Psoas muscle (tissue), 8 donors: Measurements from ENCODE around the gene GLDC. TPM values are rescaled to one million over a fixed set of nuclear protein-coding genes. Genes with fewer than 3 reads are reported as not detected.
"Not testable (repeated sequence)": the region's sequence is repeated elsewhere in the genome, so short reads cannot be mapped to it uniquely, and the experiment has no call there.

Experiments used
- ATAC-seq, 4 donors: fragments of 200-7000 bp; cut with Tn5 transposase; one replicate each; pipeline ENCODE4 v1.9.1; 2020; ENCODE audit warnings: moderate library complexity in 3 of 4, mild to moderate bottlenecking in 2 of 4
- DNase-seq, 2 donors: peaks; one replicate each; pipeline ENCODE4 v3.0.0-alpha.2; 2020
- H3K27ac ChIP-seq: fragments of 200-600 bp; one replicate; pipeline ENCODE4 v1.8.0; 2022
- H3K27me3 ChIP-seq, 3 donors: fragments of 200-600 bp in 1 of 3; one replicate each; pipeline versions ENCODE4 v1.6.1 to v1.8.0; 2013 to 2022; ENCODE audit warnings: low read length in 2 of 3, mild to moderate bottlenecking in 2 of 3, moderate library complexity in 1 of 3; ENCODE audit not compliant: insufficient read depth in 3 of 3
- H3K36me3 ChIP-seq, 2 donors: fragments of 200-600 bp in 1 of 2; one replicate each; pipeline versions ENCODE4 v1.6.1 to v1.8.0; 2013 to 2022; ENCODE audit warnings: low read depth in 1 of 2, mild to moderate bottlenecking in 1 of 2, moderate library complexity in 1 of 2; ENCODE audit not compliant: insufficient read depth in 1 of 2
- H3K4me1 ChIP-seq: fragments of 200-600 bp; one replicate; pipeline ENCODE4 v1.8.0; 2022
- H3K4me3 ChIP-seq: fragments of 200-600 bp; one replicate; pipeline ENCODE4 v1.8.0; 2022; ENCODE audit warnings: mild to moderate bottlenecking
- H3K9me3 ChIP-seq: fragments of 200-600 bp; one replicate; pipeline ENCODE4 v1.8.0; 2022
- WGBS, 3 donors: extraction: QIAGEN DNeasy Blood & Tissue Kit; methylation state at CpG; one replicate each; pipeline versions ENCODE4 v1.1.6 to v1.1.7; 2013; 5-methylcytosine and 5-hydroxymethylcytosine counted together
- intact Hi-C, 2 donors: fragments of 100-400 bp; cut with DNase I; formaldehyde crosslinking; loops; one replicate each; pipeline versions ENCODE4 v1.11.0 to v1.14.2; 2022
- polyA plus RNA-seq, 3 donors: library from polyadenylated mRNA; stranded (reverse); fragments of 200-250 nt; gene quantifications; one replicate each; pipeline ENCODE4 v1.2.3, GENCODE V29; 2013
- total RNA-seq, 4 donors: library from RNA; stranded (reverse); fragmentation: NEBNext Ultra II Directional in 2 of 4; extraction: Animal tissue kit (Norgen Biotek cat#: 25700) in 2 of 4; gene quantifications; one replicate each; pipeline versions ENCODE4 v1.2.1 to v1.2.4, GENCODE V29; 2021 to 2023
- TF ChIP-seq, protein P1 (sequence below): fragments of 200-600 bp; IDR thresholded peaks from one replicate; pipeline ENCODE4 v1.8.0; 2022; ENCODE audit warnings: antibody characterized with exemption
- donor health status: healthy with polysubstance abuse.
- donor health status: DM: no; HTN: no; CAD: no; lungs with moderate emphysema.
- donor health status: Bipolar disorder and iron deficiency.
- donor health status: healthy.
- donor health status: DM: yes; HTN: yes; CAD: no.
- donor health status: DM: no; HTN: no; CAD: no.
- donor health status: DM: no; HTN: no; CAD: no.
- donor health status: DM: yes; HTN: yes; CAD: no.

The GLDC gene
- total and polyA plus RNA-seq, 7 donors = 0.30 to 2.3 (median 1.3) TPM

DNA sequence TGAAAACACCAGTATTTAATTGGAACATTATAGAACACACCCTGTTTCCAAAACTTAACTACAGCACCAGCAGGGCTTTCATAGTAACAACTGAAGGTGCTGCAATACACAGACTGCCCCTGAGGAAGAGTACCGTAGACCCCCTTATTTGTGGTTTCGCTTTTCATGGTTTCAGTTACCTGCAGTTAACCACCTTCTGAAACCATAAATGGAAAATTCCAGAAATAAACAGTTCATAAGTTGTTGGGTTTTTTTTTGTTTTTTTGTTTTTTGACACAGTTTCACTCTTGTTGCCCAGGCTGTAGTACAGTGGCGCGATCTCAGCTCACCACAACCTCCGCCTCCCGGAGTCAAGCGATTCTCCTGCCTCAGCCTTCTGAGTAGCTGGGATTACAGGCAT lies 9.5 kb upstream of the GLDC start:
- no peaks in the 10 kb centered on the region for H3K27me3 ChIP-seq
- H3K4me3 ChIP-seq = no peak overlapping the region
- DNase-seq (no peak), ATAC-seq (no peak)
- no peak overlapping the region for H3K27ac ChIP-seq
- WGBS, 3 donors = 92 to 95% (median 94%) methylated on average over 7 of the region's 7 CpGs
- TF ChIP-seq, protein P1, sequence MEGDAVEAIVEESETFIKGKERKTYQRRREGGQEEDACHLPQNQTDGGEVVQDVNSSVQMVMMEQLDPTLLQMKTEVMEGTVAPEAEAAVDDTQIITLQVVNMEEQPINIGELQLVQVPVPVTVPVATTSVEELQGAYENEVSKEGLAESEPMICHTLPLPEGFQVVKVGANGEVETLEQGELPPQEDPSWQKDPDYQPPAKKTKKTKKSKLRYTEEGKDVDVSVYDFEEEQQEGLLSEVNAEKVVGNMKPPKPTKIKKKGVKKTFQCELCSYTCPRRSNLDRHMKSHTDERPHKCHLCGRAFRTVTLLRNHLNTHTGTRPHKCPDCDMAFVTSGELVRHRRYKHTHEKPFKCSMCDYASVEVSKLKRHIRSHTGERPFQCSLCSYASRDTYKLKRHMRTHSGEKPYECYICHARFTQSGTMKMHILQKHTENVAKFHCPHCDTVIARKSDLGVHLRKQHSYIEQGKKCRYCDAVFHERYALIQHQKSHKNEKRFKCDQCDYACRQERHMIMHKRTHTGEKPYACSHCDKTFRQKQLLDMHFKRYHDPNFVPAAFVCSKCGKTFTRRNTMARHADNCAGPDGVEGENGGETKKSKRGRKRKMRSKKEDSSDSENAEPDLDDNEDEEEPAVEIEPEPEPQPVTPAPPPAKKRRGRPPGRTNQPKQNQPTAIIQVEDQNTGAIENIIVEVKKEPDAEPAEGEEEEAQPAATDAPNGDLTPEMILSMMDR = no peak
- no peaks in the 10 kb centered on the region for H3K9me3 ChIP-seq
- H3K36me3 ChIP-seq = no peaks in the 10 kb centered on the region
- no peaks in the 10 kb centered on the region for H3K4me1 ChIP-seq
- intact Hi-C loops = no loop called here

DNA sequence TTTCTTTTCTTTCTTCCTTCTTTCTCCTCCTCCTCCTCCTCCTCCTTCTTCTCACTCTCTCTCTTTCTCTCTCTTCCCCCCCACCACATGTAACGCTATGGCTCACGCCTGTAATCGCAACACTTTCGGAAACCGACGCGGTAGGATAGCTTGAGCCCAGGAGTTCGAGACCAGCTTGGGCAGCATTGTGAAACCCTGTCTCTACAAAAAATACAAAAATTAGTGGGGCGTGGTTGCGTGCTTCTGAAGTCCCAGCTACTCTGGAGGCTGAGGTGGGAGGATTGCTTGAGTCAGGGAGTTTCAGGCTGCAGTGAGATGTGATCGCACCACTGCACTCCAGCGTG lies 736 bp upstream of the GLDC start:
- Histone ChIP-seq H3K27ac (no peak overlapping the region), H3K4me3 (peak overlapping the region; percentile 64), H3K9me3 (no peaks in the 10 kb centered on the region), H3K4me1 (peaks cover 7% of the 10 kb centered on the region), H3K27me3 (peaks cover 0 to 31% (median 3%) of the 10 kb centered on the region in 3 donors), H3K36me3 (no peaks in the 10 kb centered on the region)
- TF ChIP-seq, protein P1 = no peak
- whole genome bisulfite sequencing, 3 donors = 24 to 34% (median 28%) methylated on average over 12 of the region's 12 CpGs
- peak in 2 of 4 donors; percentile 32 to 36 for ATAC-seq
- intact Hi-C loops = no loop called here
- no peak for DNase-seq

DNA sequence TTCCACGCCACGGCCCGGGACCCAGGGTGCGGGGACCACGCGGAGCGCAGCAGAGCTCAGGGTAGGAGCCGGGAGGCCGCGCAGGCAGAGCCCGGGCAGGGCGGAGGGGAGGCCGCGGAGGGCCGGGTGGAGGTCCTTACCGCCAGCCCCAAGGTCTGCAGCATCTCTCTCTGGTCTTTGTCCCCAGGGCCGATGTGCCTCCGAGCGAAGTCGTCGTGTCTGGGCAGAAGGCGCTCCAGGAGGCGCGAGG lies 499 bp downstream of the GLDC start:
- DNase-seq, H3K27ac ChIP-seq, intact Hi-C loops, H3K9me3 ChIP-seq, H3K36me3 ChIP-seq, H3K4me1 ChIP-seq: not testable (repeated sequence)
- H3K4me3 ChIP-seq = peak overlapping the region; percentile 64
- peak in 3 of 4 donors; percentile 12 to 52 (median 17) for ATAC-seq
- peaks cover 0 to 31% (median 3%) of the 10 kb centered on the region in 3 donors for H3K27me3 ChIP-seq
- 2 to 3% (median 2%) methylated on average over 11 to 24 of the region's 24 CpGs for WGBS, 3 donors

DNA sequence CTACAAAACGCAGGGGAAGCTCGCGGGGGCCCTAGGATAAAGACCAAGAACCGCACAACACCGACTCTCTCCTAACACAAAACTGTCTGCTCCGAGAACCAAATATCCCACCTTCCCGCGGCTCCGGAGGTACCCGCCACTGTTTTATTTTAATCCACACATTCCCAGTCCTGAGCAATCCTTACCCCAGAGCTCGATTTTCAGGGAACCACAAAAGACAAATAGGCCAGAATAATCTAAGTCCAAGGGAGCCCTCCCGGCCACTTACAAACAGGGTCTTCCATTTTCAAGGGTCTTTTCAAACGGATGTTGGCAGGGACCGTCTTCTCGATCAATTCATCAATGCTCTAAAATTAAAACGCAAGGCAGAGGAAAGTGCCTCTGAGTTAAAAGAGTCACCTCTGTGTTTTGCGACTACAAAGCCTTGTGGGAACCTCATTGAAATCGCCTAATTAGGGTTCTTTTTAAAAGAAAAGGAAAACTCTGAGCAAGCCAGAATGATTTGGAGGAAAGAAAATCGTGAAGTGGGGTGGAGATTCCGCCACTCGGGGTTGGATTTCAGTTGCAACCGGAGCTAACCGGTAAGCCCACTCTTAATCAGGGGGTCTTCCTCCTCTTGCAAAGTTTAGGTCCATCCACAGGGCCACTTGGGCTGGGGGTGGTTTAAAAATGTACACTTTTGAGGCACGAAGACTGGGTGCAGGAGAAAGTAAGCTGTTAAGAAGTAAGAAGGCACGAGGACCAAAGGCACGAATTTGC lies 1.0 kb downstream of the GLDC start:
- intact Hi-C loops = no loop called here
- no peaks in the 10 kb centered on the region for H3K9me3 ChIP-seq
- WGBS, 3 donors = 17 to 36% (median 27%) methylated on average over 26 of the region's 26 CpGs
- peaks cover 10% of the 10 kb centered on the region for H3K4me1 ChIP-seq
- ATAC-seq (no peak), DNase-seq (no peak)
- TF ChIP-seq, protein P1 = no peak
- peak overlapping the region; percentile 64 for H3K4me3 ChIP-seq
- no peak overlapping the region for H3K27ac ChIP-seq
- peaks cover 0 to 31% (median 3%) of the 10 kb centered on the region in 3 donors for H3K27me3 ChIP-seq
- no peaks in the 10 kb centered on the region for H3K36me3 ChIP-seq

DNA sequence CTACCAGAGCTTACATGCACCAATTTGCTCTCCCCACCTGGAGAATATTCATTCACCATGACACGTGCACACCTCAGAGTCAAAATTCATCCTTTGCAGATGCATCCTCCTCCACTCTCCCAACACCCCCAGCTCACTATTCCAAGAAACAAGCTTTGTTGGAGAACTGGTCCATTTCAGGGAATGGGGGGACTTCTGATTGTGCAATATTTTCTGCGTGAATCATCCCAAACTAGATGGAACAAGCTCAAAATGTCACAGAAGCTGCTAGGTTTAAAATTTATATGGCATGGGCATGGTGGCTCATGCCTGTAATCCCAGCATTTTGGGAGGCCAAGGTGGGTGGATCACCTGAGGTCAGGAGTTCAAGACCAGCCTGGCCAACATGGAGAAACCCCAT lies 3.6 kb downstream of the GLDC start:
- 71 to 85% (median 72%) methylated on average over 2 of the region's 2 CpGs for WGBS, 3 donors
- Histone ChIP-seq H3K4me3 (no peak overlapping the region), H3K27ac (no peak overlapping the region), H3K27me3 (peaks cover 0 to 30% (median 3%) of the 10 kb centered on the region in 3 donors), H3K9me3 (no peaks in the 10 kb centered on the region), H3K36me3 (no peaks in the 10 kb centered on the region), H3K4me1 (peaks cover 10% of the 10 kb centered on the region)
- no peak for DNase-seq
- intact Hi-C loops = no loop called here
- ATAC-seq = no peak
- TF ChIP-seq, protein P1 = no peak
